Pancreas (tissue), 10 donors: ENCODE data around the gene TLR10. TPM values are rescaled to one million over a fixed set of nuclear protein-coding genes. Genes with fewer than 3 reads are reported as not detected.
A peak's percentile ranks its signal among the peaks of the same experiment; 100 is the strongest.
"Not testable (repeated sequence)": the region's sequence is repeated elsewhere in the genome, so short reads cannot be mapped to it uniquely, and the experiment has no call there.

Experiments
- ATAC-seq, 4 donors: fragments of 200-7000 bp; cut with Tn5 transposase; one replicate each; pipeline versions ENCODE4 v1.8.0 to v1.9.1; 2020; ENCODE audit warnings: mild to moderate bottlenecking in 4 of 4, moderate library complexity in 4 of 4
- DNase-seq, 6 donors: peaks; one replicate each; pipeline ENCODE4 v3.0.0-alpha.2; 2020
- FAIRE-seq: peaks from 2 replicates; lab custom pipeline; 2012; peaks lifted over from hg19 to GRCh38; lab: Jason Lieb, UNC
- H3K27ac ChIP-seq, 4 donors: fragments of 200-600 bp; sonication (generic); 1 replicate in 3 of 4; 2 replicates in 1 of 4; pipeline versions ENCODE4 v1.5.0 to v1.8.0; 2020
- H3K27me3 ChIP-seq, 4 donors: fragments of 200-600 bp; one replicate each; pipeline ENCODE4 v1.8.0; 2021
- H3K36me3 ChIP-seq, 3 donors: fragments of 200-600 bp; sonication (generic) in 1 of 3; one replicate each; pipeline versions ENCODE4 v1.5.0 to v1.8.0; 2020 to 2021
- H3K4me1 ChIP-seq, 3 donors: fragments of 200-600 bp; one replicate each; pipeline ENCODE4 v1.8.0; 2021
- H3K4me3 ChIP-seq, 4 donors: fragments of 200-600 bp; sonication (generic) in 2 of 4; one replicate each; pipeline versions ENCODE4 v1.5.0 to v1.8.0; 2020 to 2021
- H3K9me3 ChIP-seq, 4 donors: fragments of 200-600 bp; one replicate each; pipeline ENCODE4 v1.8.0; 2021
- WGBS, 2 donors: extraction: QIAGEN DNeasy Blood & Tissue Kit; methylation state at CpG; one replicate each; pipeline ENCODE4 v1.1.7; 2013; 5-methylcytosine and 5-hydroxymethylcytosine counted together
- intact Hi-C, 3 donors: fragments of 100-400 bp; cut with DNase I; formaldehyde crosslinking; loops; one replicate each; pipeline versions ENCODE4 v1.11.1 to v1.14.2; 2022
- polyA plus RNA-seq, 2 donors: library from polyadenylated mRNA; stranded (reverse); fragments of 200-250 nt; gene quantifications; one replicate each; pipeline ENCODE4 v1.2.3, GENCODE V29; 2013
- total RNA-seq, 6 donors: library from RNA; stranded (reverse); fragmentation: NEBNext Ultra II Directional in 4 of 6; extraction: Animal tissue kit (Norgen Biotek cat#: 25700) in 4 of 6; gene quantifications; one replicate each; pipeline versions ENCODE4 v1.2.1 to v1.2.4, GENCODE V29; 2021 to 2023
- TF ChIP-seq, protein P1 (sequence below), 4 donors: fragments of 200-600 bp; sonication (generic) in 3 of 4; IDR thresholded peaks; one replicate each; pipeline versions ENCODE4 v1.5.0 to v1.8.0; 2021; ENCODE audit warnings: antibody characterized with exemption in 4 of 4
- donor health status: healthy with polysubstance abuse.
- donor health status: DM: no; HTN: no; CAD: no; lungs with moderate emphysema.
- donor health status: DM: no; HTN: no; CAD: no.
- donor health status: control.
- donor health status: control.
- donor health status: Bipolar disorder and iron deficiency.
- donor health status: DM: yes; HTN: yes; CAD: no.
- donor health status: DM: no; HTN: no; CAD: no.
- donor health status: DM: no; HTN: no; CAD: no.
- donor health status: DM: yes; HTN: yes; CAD: no.

TLR10 gene
- total and polyA plus RNA-seq, 8 donors, result 0.04 to 1.2 (median 0.16) TPM; not detected in 1

DNA sequence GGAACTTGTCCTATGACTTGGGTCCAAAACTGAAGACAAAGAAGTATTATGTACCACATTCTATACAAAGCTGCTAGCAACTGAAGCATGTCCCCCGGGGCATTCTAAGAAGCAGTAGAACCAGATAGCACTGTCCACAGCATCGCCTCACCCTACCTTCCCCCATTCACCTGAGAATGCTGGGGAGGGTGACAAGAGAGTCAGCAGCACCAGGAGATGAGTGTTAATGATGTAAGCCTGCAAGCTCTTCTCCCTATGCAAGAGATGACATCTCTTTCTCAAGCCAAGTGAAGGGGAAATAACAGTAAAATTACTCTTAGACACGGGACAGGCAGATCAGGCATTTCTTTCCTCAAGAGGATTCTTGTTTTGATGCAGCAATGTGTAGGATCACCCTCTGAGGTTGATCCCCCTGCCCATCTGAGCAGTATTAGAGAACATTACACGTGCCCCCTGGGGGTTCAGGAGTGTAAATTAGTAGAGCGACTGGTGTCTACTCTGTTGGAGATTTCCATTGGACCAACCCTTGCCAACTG is 35.7 kb upstream of the TLR10 start:
- Histone ChIP-seq H3K4me1 (no peaks in the 10 kb centered on the region), H3K4me3 (no peak overlapping the region), H3K27ac (peak overlapping the region in 1 of 4 donors; percentile 2), H3K9me3 (no peaks in the 10 kb centered on the region), H3K36me3 (no peaks in the 10 kb centered on the region), H3K27me3 (no peaks in the 10 kb centered on the region)
- no peak for DNase-seq
- no peak for ATAC-seq
- FAIRE-seq, result no peak
- TF ChIP-seq, protein P1, sequence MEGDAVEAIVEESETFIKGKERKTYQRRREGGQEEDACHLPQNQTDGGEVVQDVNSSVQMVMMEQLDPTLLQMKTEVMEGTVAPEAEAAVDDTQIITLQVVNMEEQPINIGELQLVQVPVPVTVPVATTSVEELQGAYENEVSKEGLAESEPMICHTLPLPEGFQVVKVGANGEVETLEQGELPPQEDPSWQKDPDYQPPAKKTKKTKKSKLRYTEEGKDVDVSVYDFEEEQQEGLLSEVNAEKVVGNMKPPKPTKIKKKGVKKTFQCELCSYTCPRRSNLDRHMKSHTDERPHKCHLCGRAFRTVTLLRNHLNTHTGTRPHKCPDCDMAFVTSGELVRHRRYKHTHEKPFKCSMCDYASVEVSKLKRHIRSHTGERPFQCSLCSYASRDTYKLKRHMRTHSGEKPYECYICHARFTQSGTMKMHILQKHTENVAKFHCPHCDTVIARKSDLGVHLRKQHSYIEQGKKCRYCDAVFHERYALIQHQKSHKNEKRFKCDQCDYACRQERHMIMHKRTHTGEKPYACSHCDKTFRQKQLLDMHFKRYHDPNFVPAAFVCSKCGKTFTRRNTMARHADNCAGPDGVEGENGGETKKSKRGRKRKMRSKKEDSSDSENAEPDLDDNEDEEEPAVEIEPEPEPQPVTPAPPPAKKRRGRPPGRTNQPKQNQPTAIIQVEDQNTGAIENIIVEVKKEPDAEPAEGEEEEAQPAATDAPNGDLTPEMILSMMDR (IDR thresholded peaks at IDR 0.05), result no peak
- 53 to 59% methylated on average over 5 of the region's 5 CpGs for WGBS, 2 donors
- intact Hi-C loops, result no loop called here

DNA sequence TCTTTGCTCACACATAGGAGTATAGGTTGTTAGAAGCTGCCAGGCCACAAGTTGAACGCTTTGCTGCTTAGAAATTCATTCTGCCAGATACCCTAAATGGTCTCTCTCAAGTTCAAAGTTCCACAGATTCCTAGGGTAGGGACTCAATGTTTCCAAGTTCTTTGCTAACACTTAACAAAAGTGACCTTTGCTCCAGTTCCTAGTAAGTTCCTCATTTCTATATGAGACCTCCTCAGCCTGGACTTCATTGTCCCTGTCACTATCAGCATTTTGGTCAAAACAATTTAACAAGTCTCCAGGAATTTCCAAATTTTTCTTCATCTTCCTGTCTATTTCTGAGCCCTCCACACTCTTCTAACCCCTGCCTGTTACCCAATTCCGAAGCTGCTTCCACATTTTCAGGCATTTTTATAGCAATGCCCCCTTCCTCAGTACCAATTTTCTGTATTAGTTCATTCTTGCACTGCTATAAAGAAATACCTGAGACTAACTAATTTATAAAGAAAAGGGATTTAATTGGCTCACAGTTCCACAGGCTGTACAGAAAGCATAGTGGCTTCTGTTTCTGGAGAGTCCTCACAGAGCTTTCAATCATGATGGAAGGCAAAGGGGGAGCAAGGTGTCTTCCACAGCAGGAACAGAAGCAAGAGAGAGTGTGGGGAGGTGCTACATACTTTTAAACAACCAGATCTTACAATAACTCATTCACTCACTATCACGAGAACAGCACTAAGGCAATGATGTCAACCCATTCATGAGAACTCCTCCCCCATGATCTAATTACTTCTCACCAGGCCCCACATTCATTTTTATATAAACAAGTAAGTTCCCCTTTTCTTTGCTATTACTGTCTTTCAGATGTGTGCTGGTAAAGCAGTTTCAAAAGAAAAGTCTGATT is 33.3 kb upstream of the TLR10 start:
- intact Hi-C loops, result no loop called here
- Histone ChIP-seq H3K27ac (peak overlapping the region in 2 of 4 donors; percentile 43 to 53), H3K36me3 (no peaks in the 10 kb centered on the region), H3K4me3 (no peak overlapping the region), H3K4me1 (no peaks in the 10 kb centered on the region), H3K9me3 (no peaks in the 10 kb centered on the region), H3K27me3 (no peaks in the 10 kb centered on the region)
- TF ChIP-seq, protein P1 (IDR thresholded peaks at IDR 0.05), result no peak
- no peak for FAIRE-seq
- no peak for DNase-seq
- ATAC-seq, result peak in 2 of 4 donors; percentile 81 to 82
- 78 to 81% methylated on average over 3 of the region's 3 CpGs for WGBS, 2 donors

- H3K36me3 ChIP-seq, result no peaks in the 10 kb centered on the region
- H3K27me3 ChIP-seq, result no peaks in the 10 kb centered on the region
- H3K9me3 ChIP-seq, result no peaks in the 10 kb centered on the region
- TF ChIP-seq, protein P1 (IDR thresholded peaks at IDR 0.05), result no peak
- H3K27ac ChIP-seq, result no peak overlapping the region
- no peak for DNase-seq
- FAIRE-seq, result no peak
- no peak overlapping the region for H3K4me3 ChIP-seq
- 63 to 75% methylated on average over 3 of the region's 3 CpGs for WGBS, 2 donors
- no peak for ATAC-seq
- H3K4me1 ChIP-seq, result no peaks in the 10 kb centered on the region
- intact Hi-C loops, result no loop called here
Observed at GRCh38 chr4:38814386-38814785, 31.6 kb upstream of the TLR10 start.

DNA sequence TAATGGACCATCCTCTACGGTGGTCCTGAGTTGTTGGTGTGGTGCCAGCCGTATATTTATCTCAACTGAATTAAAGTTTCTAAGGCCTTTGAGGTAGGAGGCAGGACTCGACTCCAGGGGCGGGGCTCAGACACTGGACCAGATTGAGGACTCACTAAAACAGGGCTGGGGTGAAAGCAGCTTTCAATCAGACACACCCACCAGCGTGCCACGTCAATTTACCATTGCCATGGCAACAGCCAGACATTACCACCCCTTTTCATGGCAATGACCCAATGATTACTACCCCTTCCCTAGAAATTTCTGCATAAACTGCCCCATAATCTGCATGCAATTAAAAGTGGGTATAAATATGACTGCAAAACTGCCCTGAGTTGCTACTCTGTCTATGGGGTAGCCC is 28.5 kb upstream of the TLR10 start:
- Histone ChIP-seq H3K4me1 (no peaks in the 10 kb centered on the region), H3K36me3 (no peaks in the 10 kb centered on the region), H3K4me3 (no peak overlapping the region), H3K9me3 (no peaks in the 10 kb centered on the region), H3K27me3 (no peaks in the 10 kb centered on the region), H3K27ac (no peak overlapping the region)
- intact Hi-C loops, result no loop called here
- TF ChIP-seq, protein P1 (IDR thresholded peaks at IDR 0.05), result no peak
- ATAC-seq (no peak), FAIRE-seq (no peak), DNase-seq (no peak)
- WGBS, 2 donors, result 85 to 92% methylated on average over 6 of the region's 6 CpGs

DNA sequence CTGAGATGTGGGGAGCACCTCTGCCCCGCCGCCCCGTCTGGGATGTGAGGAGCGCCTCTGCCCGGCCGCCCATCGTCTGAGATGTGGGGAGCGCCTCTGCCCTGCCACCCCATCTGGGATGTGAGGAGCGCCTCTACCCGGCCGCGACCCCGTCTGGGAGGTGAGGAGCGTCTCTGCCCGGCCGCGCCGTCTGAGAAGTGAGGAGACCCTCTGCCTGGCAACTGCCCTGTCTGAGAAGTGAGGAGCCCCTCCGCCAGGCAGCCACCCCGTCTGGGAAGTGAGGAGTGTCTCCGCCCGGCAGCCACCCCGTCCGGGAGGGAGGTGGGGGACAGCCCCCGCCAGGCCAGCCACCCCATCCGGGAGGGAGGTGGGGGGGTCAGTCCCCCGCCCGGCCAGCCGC is 24.7 kb upstream of the TLR10 start:
- DNase-seq, FAIRE-seq, H3K4me1 ChIP-seq, H3K27me3 ChIP-seq, ATAC-seq, H3K36me3 ChIP-seq, H3K27ac ChIP-seq, H3K4me3 ChIP-seq, H3K9me3 ChIP-seq: not testable (repeated sequence)
- intact Hi-C loops, result loop anchor here in 1 of 3 donors (10.0 kb wide), 1 partner anchor 53 kb away; no protein-coding TSS in a partner anchor
- WGBS, 2 donors, result 88 to 91% methylated on average over 7 to 29 of the region's 29 CpGs

GRCh38 chr4:38806251-38806650 is 23.5 kb upstream of the TLR10 start:
- peak overlapping the region in 2 of 4 donors; percentile 57 for H3K27ac ChIP-seq
- not testable (repeated sequence) for H3K4me3 ChIP-seq, H3K27me3 ChIP-seq, FAIRE-seq, ATAC-seq, H3K36me3 ChIP-seq, DNase-seq, H3K9me3 ChIP-seq, H3K4me1 ChIP-seq
- 84 to 85% methylated on average over 9 of the region's 9 CpGs for WGBS, 2 donors
- intact Hi-C loops, result loop anchor here in 1 of 3 donors (10.0 kb wide), 1 partner anchor 51 kb away; no protein-coding TSS in a partner anchor
